CD8-positive, alpha-beta memory T cell (primary cell): ENCODE measurements around the gene PRPF38A. TPM values are rescaled to one million over a fixed set of nuclear protein-coding genes. Genes with fewer than 3 reads are reported as not detected.

Source experiments
- CTCF ChIA-PET: fragments of 350-600 bp; sonication (Branson Sonifier 250); formaldehyde crosslinking; loops from one replicate; lab custom pipeline; 2021; ENCODE audit warnings: antibody characterized with exemption; lab: Charles Lee
- POLR2A ChIA-PET: fragments of 350-600 bp; sonication (Branson Sonifier 250); formaldehyde crosslinking; loops from one replicate; lab custom pipeline; 2021; ENCODE audit warnings: antibody characterized with exemption; lab: Charles Lee
- DNase-seq, 5 donors: peaks; one replicate each; pipeline versions ENCODE4 v3.0.0 to v3.0.0-alpha.2; 2020 to 2022; ENCODE audit warnings: mixed read lengths in 1 of 5
- H3K27ac ChIP-seq: one replicate; pipeline ENCODE4 v1.7.0; 2013; ENCODE audit warnings: low read depth, mild to moderate bottlenecking, low read length, moderate library complexity
- H3K27me3 ChIP-seq: 2 replicates; pipeline ENCODE4 v1.7.0; 2013; ENCODE audit warnings: low read length, mild to moderate bottlenecking; ENCODE audit not compliant: insufficient read depth, poor library complexity, severe bottlenecking
- H3K36me3 ChIP-seq: 2 replicates; pipeline ENCODE4 v1.7.0; 2013; ENCODE audit warnings: mild to moderate bottlenecking, low read length, moderate library complexity; ENCODE audit not compliant: insufficient read depth
- H3K4me1 ChIP-seq: 2 replicates; pipeline ENCODE4 v1.7.0; 2013; ENCODE audit warnings: mild to moderate bottlenecking, low read length, moderate library complexity; ENCODE audit not compliant: insufficient read depth
- H3K4me3 ChIP-seq: 2 replicates; pipeline ENCODE4 v1.7.0; 2013; ENCODE audit warnings: mild to moderate bottlenecking, low read length
- H3K9me3 ChIP-seq: 2 replicates; pipeline ENCODE4 v1.7.0; 2013; ENCODE audit warnings: mild to moderate bottlenecking, low read length
- H3K27ac Mint-ChIP-seq, 8 donors: one replicate each; pipeline ENCODE4 v1.8.0; 2020 to 2021; ENCODE audit warnings: mixed read lengths in 8 of 8, mild to moderate bottlenecking in 6 of 8, inconsistent platforms in 3 of 8, moderate library complexity in 3 of 8
- H3K27me3 Mint-ChIP-seq, 2 donors: one replicate each; pipeline ENCODE4 v1.8.0; 2020 to 2021; ENCODE audit warnings: mixed read lengths in 2 of 2, mild to moderate bottlenecking in 1 of 2, moderate library complexity in 1 of 2
- H3K36me3 Mint-ChIP-seq, 3 donors: one replicate each; pipeline ENCODE4 v1.8.0; 2020 to 2021; ENCODE audit warnings: mixed read lengths in 3 of 3, inconsistent platforms in 1 of 3, mild to moderate bottlenecking in 1 of 3
- H3K4me1 Mint-ChIP-seq, 3 donors: one replicate each; pipeline ENCODE4 v1.8.0; 2020 to 2021; ENCODE audit warnings: mixed read lengths in 3 of 3, inconsistent platforms in 1 of 3, mild to moderate bottlenecking in 1 of 3
- H3K4me3 Mint-ChIP-seq, 7 donors: one replicate each; pipeline ENCODE4 v1.8.0; 2020 to 2021; ENCODE audit warnings: mixed read lengths in 7 of 7, mild to moderate bottlenecking in 6 of 7, moderate library complexity in 4 of 7, inconsistent platforms in 2 of 7
- H3K9me3 Mint-ChIP-seq, 5 donors: one replicate each; pipeline ENCODE4 v1.8.0; 2020 to 2022; ENCODE audit warnings: mixed read lengths in 5 of 5, mild to moderate bottlenecking in 3 of 5, moderate library complexity in 2 of 5, inconsistent platforms in 1 of 5
- polyA plus RNA-seq: library from polyadenylated mRNA; unstranded; fragments of 300-500 nt; fragmentation: Illumina TruSeq; gene quantifications from one replicate; pipeline ENCODE4 v1.2.3, GENCODE V29; 2021
- total RNA-seq, 2 experiments: library from RNA; stranded (reverse); gene quantifications; one replicate each; pipeline ENCODE4 v1.2.3, GENCODE V29; 2021

The PRPF38A gene, protein sequence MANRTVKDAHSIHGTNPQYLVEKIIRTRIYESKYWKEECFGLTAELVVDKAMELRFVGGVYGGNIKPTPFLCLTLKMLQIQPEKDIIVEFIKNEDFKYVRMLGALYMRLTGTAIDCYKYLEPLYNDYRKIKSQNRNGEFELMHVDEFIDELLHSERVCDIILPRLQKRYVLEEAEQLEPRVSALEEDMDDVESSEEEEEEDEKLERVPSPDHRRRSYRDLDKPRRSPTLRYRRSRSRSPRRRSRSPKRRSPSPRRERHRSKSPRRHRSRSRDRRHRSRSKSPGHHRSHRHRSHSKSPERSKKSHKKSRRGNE
- total RNA-seq (100 to 1,000 TPM; 123 to 126 TPM), polyA plus RNA-seq (46.4 TPM)

DNA sequence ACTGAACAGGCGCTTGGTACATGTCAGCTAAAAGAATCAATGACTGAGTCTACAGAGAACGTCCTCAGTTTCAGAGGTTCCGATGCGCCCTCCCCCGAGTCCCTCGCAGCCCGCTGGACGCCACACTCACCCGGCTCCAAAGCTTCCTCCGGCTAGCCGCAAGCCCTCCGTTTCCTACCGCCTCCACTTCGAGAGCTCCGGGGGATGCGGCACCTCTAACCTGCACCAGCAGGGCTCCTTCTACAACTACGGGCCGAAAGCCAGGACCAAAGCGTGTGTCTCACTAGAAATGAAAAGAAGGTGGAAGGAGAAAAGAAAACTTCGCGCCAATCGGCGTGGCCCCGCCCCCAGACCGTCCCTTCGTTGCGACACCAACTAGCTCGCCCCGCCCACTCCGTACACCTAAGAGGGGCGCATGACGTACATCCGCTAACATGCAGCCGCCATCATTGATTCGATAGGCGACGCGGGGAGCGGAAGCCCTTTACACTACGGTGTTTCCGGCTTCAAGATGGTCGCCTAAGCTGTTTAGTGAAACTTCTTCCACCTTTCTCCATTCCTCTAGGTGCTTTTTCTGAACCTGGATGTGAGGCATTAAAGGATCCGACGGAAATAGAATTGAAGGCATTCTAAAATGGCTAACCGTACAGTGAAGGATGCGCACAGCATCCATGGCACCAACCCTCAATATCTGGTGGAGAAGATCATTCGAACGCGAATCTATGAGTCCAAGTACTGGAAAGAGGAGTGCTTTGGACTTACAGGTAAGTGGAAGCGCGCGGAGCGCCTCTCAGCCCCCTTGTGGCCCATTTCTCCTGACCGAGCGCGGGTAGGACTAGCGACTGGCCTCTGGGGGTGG lies at the start of gene PRPF38A, which contains the start of gene ORC1:
PRPF38A (plus strand) TSS at position 487 of the 859 bp plus-strand sequence; CDS start at position 635, 148 bp downstream.
ORC1 (minus strand) TSS at position 308 of the 859 bp plus-strand sequence. CDS start 2,200 bp downstream, outside the sequence.
- H3K36me3 Mint-ChIP-seq: peaks cover 7 to 47% (median 16%) of the 10 kb centered on the region in 3 donors
- CTCF ChIA-PET: interaction anchor here (0.8 to 2.6 kb wide), 10 partner anchors 11 to 282 kb away, joined by 3 to 12 read pairs (median 4); partner anchors contain the start of gene TUT4
- H3K27me3 Mint-ChIP-seq: peaks cover 0 to 2% of the 10 kb centered on the region in 2 donors
- DNase-seq: peak; percentile 94 to 98 (median 96)
- Histone ChIP-seq H3K4me3 (peak within 1 kb of the TSS; percentile 99), H3K4me1 (peaks cover 18% of the 10 kb centered on the region), H3K27ac (peak within 1 kb of the TSS; percentile 98), H3K27me3 (no peaks in the 10 kb centered on the region), H3K36me3 (peaks cover 20% of the 10 kb centered on the region), H3K9me3 (no peaks in the 10 kb centered on the region)
- no peaks in the 10 kb centered on the region for H3K9me3 Mint-ChIP-seq
- peaks cover 37 to 51% (median 47%) of the 10 kb centered on the region in 3 donors for H3K4me1 Mint-ChIP-seq
- POLR2A ChIA-PET: interaction anchor here (0.7 to 2.9 kb wide), 12 partner anchors 13 to 371 kb away, joined by 3 to 24 read pairs (median 4); partner anchors contain the start of genes CC2D1B, KTI12 and TUT4
- H3K4me3 Mint-ChIP-seq: peak within 1 kb of the TSS; percentile 98 to 100 (median 99)
- H3K27ac Mint-ChIP-seq: peak within 1 kb of the TSS; percentile 92 to 100 (median 99)

- ChIA-PET POLR2A (no interaction called here), CTCF (no interaction called here)
- Mint-ChIP-seq H3K36me3 (peaks cover 7 to 93% (median 16%) of the 10 kb centered on the region in 3 donors), H3K4me1 (no peaks in the 10 kb centered on the region), H3K4me3 (peak overlapping the region in 1 of 7 donors; percentile 40), H3K9me3 (no peaks in the 10 kb centered on the region), H3K27ac (peak overlapping the region in 4 of 8 donors; percentile 27 to 85 (median 62)), H3K27me3 (no peaks in the 10 kb centered on the region)
- Histone ChIP-seq H3K9me3 (no peaks in the 10 kb centered on the region), H3K27ac (no peak overlapping the region), H3K4me1 (no peaks in the 10 kb centered on the region), H3K4me3 (no peak overlapping the region), H3K36me3 (peaks cover 75% of the 10 kb centered on the region), H3K27me3 (no peaks in the 10 kb centered on the region)
- no peak for DNase-seq
Observed at GRCh38 chr1:52355436-52355835, 49.0 kb upstream of the PRPF38A start.

DNA sequence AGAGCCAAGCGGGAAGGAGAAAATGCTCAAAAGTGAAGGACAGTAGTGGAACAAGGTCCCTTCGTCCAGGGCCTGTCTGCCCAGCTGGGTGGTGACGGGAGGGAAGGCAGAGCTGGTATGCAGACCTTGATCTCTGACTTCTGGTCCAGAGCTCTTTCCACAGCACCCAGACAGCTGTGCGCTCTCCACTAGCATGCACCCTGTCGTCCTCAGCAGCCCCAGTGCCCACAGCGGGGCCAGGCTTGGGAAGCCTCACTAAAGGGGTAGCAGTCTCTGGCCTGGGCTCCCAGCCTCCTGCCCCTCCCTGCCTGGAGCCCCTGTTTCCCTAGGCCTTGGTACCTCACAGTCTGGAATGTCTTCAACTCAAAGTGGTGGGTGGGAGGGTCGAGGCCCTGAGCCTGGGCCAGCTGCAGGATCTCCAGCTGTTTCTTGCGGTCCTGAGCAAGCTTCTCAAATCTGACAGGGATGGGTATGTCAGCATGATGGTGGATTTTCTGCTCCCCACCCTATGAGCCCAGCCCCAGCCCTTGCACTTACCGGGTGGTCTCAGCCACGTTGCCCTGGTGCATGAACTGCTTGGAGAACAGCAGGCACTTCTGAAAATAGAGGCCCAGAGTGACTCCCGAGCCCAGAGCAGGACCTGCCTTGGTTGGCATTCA lies 48.4 kb upstream of the PRPF38A start:
- H3K27me3 Mint-ChIP-seq: no peaks in the 10 kb centered on the region
- POLR2A ChIA-PET: no interaction called here
- CTCF ChIA-PET: no interaction called here
- H3K27ac Mint-ChIP-seq: peak overlapping the region in 3 of 8 donors; percentile 27 to 85 (median 64)
- DNase-seq: no peak
- no peaks in the 10 kb centered on the region for H3K9me3 ChIP-seq
- H3K4me3 Mint-ChIP-seq: no peak overlapping the region
- H3K4me3 ChIP-seq: no peak overlapping the region
- H3K27ac ChIP-seq: no peak overlapping the region
- peaks cover 7 to 95% (median 16%) of the 10 kb centered on the region in 3 donors for H3K36me3 Mint-ChIP-seq
- H3K36me3 ChIP-seq: peaks cover 81% of the 10 kb centered on the region
- no peaks in the 10 kb centered on the region for H3K4me1 Mint-ChIP-seq
- no peaks in the 10 kb centered on the region for H3K4me1 ChIP-seq
- no peaks in the 10 kb centered on the region for H3K9me3 Mint-ChIP-seq
- H3K27me3 ChIP-seq: no peaks in the 10 kb centered on the region

DNA sequence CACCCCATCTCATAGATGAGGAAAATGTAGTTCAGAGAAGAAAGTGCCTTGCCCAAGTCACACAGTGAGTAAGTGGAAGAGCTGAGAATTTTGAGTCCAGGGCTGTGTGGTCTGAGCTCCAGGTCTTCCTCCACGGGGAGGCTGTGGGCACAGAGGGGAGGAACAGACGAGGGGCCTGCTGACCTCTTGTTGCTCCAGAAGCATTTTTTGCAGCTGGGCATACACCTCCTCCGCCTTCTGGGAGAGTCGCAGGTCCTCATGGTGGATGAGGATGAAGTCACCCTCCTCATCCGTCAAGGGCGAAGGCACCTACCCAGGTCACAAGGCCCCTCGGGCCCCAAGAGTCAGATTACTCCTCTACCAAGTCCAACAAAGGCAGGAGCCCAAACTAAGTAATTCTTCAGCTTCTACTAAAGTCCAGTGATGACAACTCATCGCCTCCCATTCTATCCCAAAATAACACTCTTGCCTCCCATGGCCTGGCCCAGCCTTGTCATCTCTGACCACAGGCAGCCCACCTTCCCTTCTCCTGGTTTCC lies 47.5 kb upstream of the PRPF38A start:
- H3K4me3 ChIP-seq: no peak overlapping the region
- H3K4me1 ChIP-seq: no peaks in the 10 kb centered on the region
- Mint-ChIP-seq H3K27me3 (no peaks in the 10 kb centered on the region), H3K4me3 (no peak overlapping the region), H3K27ac (peak overlapping the region in 5 of 8 donors; percentile 7 to 67 (median 35)), H3K4me1 (peaks cover 3 to 5% (median 4%) of the 10 kb centered on the region in 3 donors), H3K36me3 (peaks cover 7 to 99% (median 21%) of the 10 kb centered on the region in 3 donors), H3K9me3 (no peaks in the 10 kb centered on the region)
- POLR2A ChIA-PET: interaction anchor here (1.0 kb wide), 1 partner anchor 11 kb away, joined by 3 read pairs; no protein-coding TSS in a partner anchor
- DNase-seq: no peak
- peaks cover 87% of the 10 kb centered on the region for H3K36me3 ChIP-seq
- CTCF ChIA-PET: no interaction called here
- no peaks in the 10 kb centered on the region for H3K27me3 ChIP-seq
- no peaks in the 10 kb centered on the region for H3K9me3 ChIP-seq
- no peak overlapping the region for H3K27ac ChIP-seq

DNA sequence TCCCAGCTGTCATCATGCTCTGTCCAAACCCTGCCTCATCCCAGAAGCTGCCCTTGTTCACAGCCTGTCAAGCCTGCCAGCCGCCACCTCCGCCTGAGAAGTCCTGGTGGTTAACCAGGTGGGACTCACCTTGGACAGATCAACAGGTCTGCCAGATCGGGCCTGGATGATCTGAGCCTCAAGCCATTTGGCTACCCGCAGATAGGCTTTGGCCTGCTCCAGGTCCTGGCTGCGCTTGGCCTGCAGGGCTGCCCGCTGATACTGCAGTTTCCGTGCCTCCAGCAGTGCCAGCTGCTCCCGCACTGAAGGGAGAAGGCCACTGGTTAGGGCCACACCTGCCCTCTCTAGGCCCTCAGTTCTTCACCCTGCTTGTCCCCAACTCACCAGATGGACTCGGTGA lies 47.0 kb upstream of the PRPF38A start:
- no peak for DNase-seq
- Histone ChIP-seq H3K9me3 (no peaks in the 10 kb centered on the region), H3K27ac (no peak overlapping the region), H3K4me3 (no peak overlapping the region), H3K27me3 (no peaks in the 10 kb centered on the region), H3K4me1 (peaks cover 5% of the 10 kb centered on the region), H3K36me3 (peaks cover 89% of the 10 kb centered on the region)
- Mint-ChIP-seq H3K4me1 (peaks cover 3 to 9% (median 8%) of the 10 kb centered on the region in 3 donors), H3K9me3 (no peaks in the 10 kb centered on the region), H3K36me3 (peaks cover 7 to 100% (median 19%) of the 10 kb centered on the region in 3 donors), H3K27me3 (no peaks in the 10 kb centered on the region), H3K27ac (peak overlapping the region in 3 of 8 donors; percentile 7 to 67 (median 54)), H3K4me3 (no peak overlapping the region)
- ChIA-PET POLR2A (interaction anchor here (1.0 kb wide), 1 partner anchor 11 kb away, joined by 3 read pairs; no protein-coding TSS in a partner anchor), CTCF (no interaction called here)

DNA sequence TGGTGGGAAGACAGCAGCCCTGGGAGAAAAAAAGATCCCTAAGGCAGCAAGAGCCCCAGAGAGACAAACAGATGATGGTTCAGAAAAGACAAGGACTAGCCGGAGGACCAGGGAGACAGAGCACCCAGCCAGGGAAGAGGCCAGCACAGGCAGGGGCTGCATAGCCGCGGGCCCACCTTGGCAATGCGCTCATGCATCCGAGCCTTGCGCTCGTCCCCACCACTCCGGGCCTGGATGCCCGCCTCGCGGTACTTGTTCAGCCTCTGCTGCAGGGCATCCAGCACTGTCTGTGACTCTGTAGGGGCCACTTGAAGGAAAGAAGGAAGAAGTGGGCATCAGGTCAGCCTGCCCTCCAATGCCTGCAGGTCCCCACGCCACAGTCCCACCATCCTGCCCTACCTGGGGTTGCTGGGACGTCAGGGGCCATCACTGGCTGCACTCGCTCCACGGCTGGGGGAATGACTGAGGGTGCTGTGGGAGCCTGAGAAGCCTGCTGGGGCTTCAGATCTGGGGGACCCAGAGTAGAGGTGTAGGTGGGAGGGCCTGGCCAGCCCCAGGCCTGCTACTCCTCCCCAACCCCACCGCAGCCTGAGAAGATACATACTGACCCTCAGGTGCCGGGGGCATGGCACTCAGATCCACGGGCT lies 45.4 kb upstream of the PRPF38A start:
- no peaks in the 10 kb centered on the region for H3K27me3 Mint-ChIP-seq

More for the DNA sequence above, 45.4 kb upstream of the PRPF38A start:
- Histone ChIP-seq H3K27me3 (no peaks in the 10 kb centered on the region), H3K9me3 (no peaks in the 10 kb centered on the region), H3K36me3 (peaks cover 90% of the 10 kb centered on the region), H3K4me3 (no peak overlapping the region), H3K27ac (no peak overlapping the region), H3K4me1 (peaks cover 11% of the 10 kb centered on the region)
- POLR2A ChIA-PET: no interaction called here
- peaks cover 5 to 17% (median 17%) of the 10 kb centered on the region in 3 donors for H3K4me1 Mint-ChIP-seq
- CTCF ChIA-PET: interaction anchor here (1.1 kb wide), 1 partner anchor 9 kb away, joined by 3 read pairs; no protein-coding TSS in a partner anchor
- no peak for DNase-seq
- H3K27ac Mint-ChIP-seq: peak overlapping the region in 2 of 8 donors; percentile 27
- H3K4me3 Mint-ChIP-seq: no peak overlapping the region
- no peaks in the 10 kb centered on the region for H3K9me3 Mint-ChIP-seq
- peaks cover 5 to 94% (median 17%) of the 10 kb centered on the region in 3 donors for H3K36me3 Mint-ChIP-seq
